ENCODE results near the gene CDS1.

DNA sequence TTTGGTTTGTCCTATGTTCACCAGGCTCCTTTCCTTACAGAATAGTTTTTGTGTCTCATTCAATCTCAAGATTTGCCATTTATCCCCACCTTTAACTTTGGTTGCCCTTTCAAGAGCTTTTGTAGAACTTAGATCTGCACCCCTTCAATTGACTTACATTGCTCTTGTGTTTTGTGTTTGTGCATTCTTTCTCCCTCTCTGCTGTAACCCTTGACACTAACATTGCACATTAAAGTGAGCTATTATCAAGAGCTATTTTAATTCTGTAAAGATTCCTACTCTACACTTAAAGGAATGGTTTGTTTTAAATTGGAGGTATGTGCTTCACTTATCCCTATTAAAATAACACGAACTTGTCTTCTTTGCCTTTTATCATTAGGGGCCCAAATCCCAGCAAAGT lies 65.3 kb downstream of the CDS1 start:
- TF ChIP-seq, protein P1, sequence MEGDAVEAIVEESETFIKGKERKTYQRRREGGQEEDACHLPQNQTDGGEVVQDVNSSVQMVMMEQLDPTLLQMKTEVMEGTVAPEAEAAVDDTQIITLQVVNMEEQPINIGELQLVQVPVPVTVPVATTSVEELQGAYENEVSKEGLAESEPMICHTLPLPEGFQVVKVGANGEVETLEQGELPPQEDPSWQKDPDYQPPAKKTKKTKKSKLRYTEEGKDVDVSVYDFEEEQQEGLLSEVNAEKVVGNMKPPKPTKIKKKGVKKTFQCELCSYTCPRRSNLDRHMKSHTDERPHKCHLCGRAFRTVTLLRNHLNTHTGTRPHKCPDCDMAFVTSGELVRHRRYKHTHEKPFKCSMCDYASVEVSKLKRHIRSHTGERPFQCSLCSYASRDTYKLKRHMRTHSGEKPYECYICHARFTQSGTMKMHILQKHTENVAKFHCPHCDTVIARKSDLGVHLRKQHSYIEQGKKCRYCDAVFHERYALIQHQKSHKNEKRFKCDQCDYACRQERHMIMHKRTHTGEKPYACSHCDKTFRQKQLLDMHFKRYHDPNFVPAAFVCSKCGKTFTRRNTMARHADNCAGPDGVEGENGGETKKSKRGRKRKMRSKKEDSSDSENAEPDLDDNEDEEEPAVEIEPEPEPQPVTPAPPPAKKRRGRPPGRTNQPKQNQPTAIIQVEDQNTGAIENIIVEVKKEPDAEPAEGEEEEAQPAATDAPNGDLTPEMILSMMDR (IDR thresholded peaks at IDR 0.05) = no peak
- no peak for TF ChIP-seq POLR2AphosphoS5 (IDR thresholded peaks at IDR 0.05)
